Measurements from ENCODE around the gene PTGES2.

PTGES2 gene

DNA sequence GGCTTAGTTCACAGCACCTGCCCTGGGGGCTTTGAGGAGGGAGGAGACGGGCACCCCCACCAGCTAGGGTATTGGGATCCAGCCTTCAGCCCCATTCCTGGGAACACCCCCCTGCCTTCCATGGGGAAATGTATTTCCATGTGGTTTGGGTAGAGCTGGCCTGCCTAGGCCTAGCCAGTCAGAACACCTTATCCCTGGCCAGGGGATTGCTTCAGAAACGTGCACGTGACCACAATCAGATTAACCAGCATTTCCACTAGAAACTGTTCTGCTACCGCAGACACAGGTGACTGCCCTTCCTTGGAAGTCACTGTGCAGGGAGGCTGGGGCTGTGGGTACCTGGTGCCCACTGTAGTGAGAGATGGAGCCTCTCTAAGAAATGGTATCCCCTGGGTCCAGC lies 46.5 kb upstream of the PTGES2 start:
- no peak for DNase-seq
- Histone ChIP-seq H3F3A (ENCODE audit: insufficient read depth, low read length) (no peaks in the 10 kb centered on the region), H3K36me3 (replicated peaks; ENCODE audit: insufficient read depth, low read length) (no peaks in the 10 kb centered on the region), H3K9me3 (replicated peaks; ENCODE audit: insufficient read depth, low read length) (no peaks in the 10 kb centered on the region), H3K27me3 (replicated peaks; ENCODE audit: insufficient read depth, low read length) (no peaks in the 10 kb centered on the region), H3K27ac (ENCODE audit: low read length) (no peak overlapping the region), H3K4me2 (ENCODE audit: low read depth, low read length) (no peak overlapping the region), H3K79me2 (ENCODE audit: low read length) (no peaks in the 10 kb centered on the region), H3K9me2 (replicated peaks; ENCODE audit: insufficient read depth, low read length) (no peaks in the 10 kb centered on the region), H3K4me1 (ENCODE audit: low read length) (no peaks in the 10 kb centered on the region), H2AFZ (ENCODE audit: low read length) (no peak overlapping the region), H3K9ac (ENCODE audit: low read length) (no peak overlapping the region), H4K20me1 (ENCODE audit: insufficient read depth, low read length) (0 out of 2 replicates have a peak, but pooled peaks cover 3% of the 10 kb centered on the region), H3K4me3 (ENCODE audit: low read length) (no peak overlapping the region)
- TF ChIP-seq EZH2 (optimal IDR thresholded peaks at IDR 0.05; ENCODE audit: low read depth, low read length) (no peak), EZH2phosphoT487 (IDR thresholded peaks at IDR 0.05; ENCODE audit: low read length) (no peak)

DNA sequence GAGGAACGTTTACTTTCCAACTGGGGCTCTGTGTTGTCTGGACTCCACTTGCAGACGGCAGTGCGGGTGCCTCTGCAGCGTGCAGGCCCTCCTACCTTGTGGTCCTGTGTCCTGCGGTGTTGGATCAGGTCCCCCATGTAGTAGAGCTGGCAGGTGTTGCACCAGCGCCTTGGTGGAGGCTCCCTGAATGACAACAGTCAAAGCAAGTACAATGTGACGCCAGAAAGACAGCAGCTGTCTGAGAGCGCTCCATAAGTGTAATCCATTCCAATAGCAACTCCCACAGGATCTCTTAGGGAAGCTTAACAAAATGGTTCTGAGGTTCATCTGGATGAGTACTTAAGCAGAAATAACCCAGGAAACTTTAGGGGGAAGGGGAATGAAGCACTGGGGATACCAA lies 42.4 kb upstream of the PTGES2 start:
- no peaks in the 10 kb centered on the region for H3F3A ChIP-seq (ENCODE audit: insufficient read depth, low read length)
- TF ChIP-seq EZH2phosphoT487 (IDR thresholded peaks at IDR 0.05; ENCODE audit: low read length) (no peak), EZH2 (optimal IDR thresholded peaks at IDR 0.05; ENCODE audit: low read depth, low read length) (no peak)
- TF ChIP-seq, protein P1, sequence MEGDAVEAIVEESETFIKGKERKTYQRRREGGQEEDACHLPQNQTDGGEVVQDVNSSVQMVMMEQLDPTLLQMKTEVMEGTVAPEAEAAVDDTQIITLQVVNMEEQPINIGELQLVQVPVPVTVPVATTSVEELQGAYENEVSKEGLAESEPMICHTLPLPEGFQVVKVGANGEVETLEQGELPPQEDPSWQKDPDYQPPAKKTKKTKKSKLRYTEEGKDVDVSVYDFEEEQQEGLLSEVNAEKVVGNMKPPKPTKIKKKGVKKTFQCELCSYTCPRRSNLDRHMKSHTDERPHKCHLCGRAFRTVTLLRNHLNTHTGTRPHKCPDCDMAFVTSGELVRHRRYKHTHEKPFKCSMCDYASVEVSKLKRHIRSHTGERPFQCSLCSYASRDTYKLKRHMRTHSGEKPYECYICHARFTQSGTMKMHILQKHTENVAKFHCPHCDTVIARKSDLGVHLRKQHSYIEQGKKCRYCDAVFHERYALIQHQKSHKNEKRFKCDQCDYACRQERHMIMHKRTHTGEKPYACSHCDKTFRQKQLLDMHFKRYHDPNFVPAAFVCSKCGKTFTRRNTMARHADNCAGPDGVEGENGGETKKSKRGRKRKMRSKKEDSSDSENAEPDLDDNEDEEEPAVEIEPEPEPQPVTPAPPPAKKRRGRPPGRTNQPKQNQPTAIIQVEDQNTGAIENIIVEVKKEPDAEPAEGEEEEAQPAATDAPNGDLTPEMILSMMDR (IDR thresholded peaks at IDR 0.05; ENCODE audit: low read length): no peak
- no peaks in the 10 kb centered on the region for H3K27me3 ChIP-seq (replicated peaks; ENCODE audit: insufficient read depth, low read length)
- no peaks in the 10 kb centered on the region for H3K4me1 ChIP-seq (ENCODE audit: low read length)
- H3K27ac ChIP-seq (ENCODE audit: low read length): no peak overlapping the region
- no peaks in the 10 kb centered on the region for H3K79me2 ChIP-seq (ENCODE audit: low read length)
- H3K4me3 ChIP-seq (ENCODE audit: low read length): no peak overlapping the region
- H3K4me2 ChIP-seq (ENCODE audit: low read depth, low read length): no peak overlapping the region
- H3K9me3 ChIP-seq (replicated peaks; ENCODE audit: insufficient read depth, low read length): no peaks in the 10 kb centered on the region
- DNase-seq: no peak
- H3K36me3 ChIP-seq (replicated peaks; ENCODE audit: insufficient read depth, low read length): no peaks in the 10 kb centered on the region
- no peak overlapping the region for H2AFZ ChIP-seq (ENCODE audit: low read length)
- no peak overlapping the region for H3K9ac ChIP-seq (ENCODE audit: low read length)
- no peaks in the 10 kb centered on the region for H4K20me1 ChIP-seq (ENCODE audit: insufficient read depth, low read length)
- no peaks in the 10 kb centered on the region for H3K9me2 ChIP-seq (replicated peaks; ENCODE audit: insufficient read depth, low read length)

DNA sequence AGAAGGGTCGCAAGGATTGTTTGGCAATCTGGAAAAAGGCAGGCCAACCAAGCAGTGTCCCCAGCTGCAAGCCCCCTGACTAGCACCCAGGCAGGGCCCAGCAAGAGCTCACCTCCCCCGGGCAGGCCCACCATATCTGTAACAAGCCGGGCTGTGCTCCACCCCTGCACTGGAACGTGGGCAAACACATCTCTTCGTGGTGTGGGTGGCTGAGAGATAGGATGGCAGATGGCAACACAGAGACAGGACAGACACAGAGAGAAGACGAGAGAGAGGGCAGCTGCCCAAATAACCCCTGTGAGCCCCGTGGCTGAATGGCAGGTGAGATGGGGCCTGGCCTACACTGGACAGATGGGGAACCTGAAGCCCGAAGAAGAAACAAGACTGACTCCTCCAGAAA lies 42.0 kb upstream of the PTGES2 start:
- no peak overlapping the region for H3K4me2 ChIP-seq (ENCODE audit: low read depth, low read length)
- H3K4me3 ChIP-seq (ENCODE audit: low read length): no peak overlapping the region
- H3K9ac ChIP-seq (ENCODE audit: low read length): no peak overlapping the region
- H3F3A ChIP-seq (ENCODE audit: insufficient read depth, low read length): no peaks in the 10 kb centered on the region
- DNase-seq: no peak
- H2AFZ ChIP-seq (ENCODE audit: low read length): no peak overlapping the region
- H3K27ac ChIP-seq (ENCODE audit: low read length): no peak overlapping the region
- no peaks in the 10 kb centered on the region for H4K20me1 ChIP-seq (ENCODE audit: insufficient read depth, low read length)
- no peaks in the 10 kb centered on the region for H3K79me2 ChIP-seq (ENCODE audit: low read length)
- H3K9me3 ChIP-seq (replicated peaks; ENCODE audit: insufficient read depth, low read length): no peaks in the 10 kb centered on the region
- no peaks in the 10 kb centered on the region for H3K9me2 ChIP-seq (replicated peaks; ENCODE audit: insufficient read depth, low read length)
- no peaks in the 10 kb centered on the region for H3K4me1 ChIP-seq (ENCODE audit: low read length)
- no peaks in the 10 kb centered on the region for H3K36me3 ChIP-seq (replicated peaks; ENCODE audit: insufficient read depth, low read length)
- no peaks in the 10 kb centered on the region for H3K27me3 ChIP-seq (replicated peaks; ENCODE audit: insufficient read depth, low read length)
- TF ChIP-seq EZH2phosphoT487 (IDR thresholded peaks at IDR 0.05; ENCODE audit: low read length) (no peak), EZH2 (optimal IDR thresholded peaks at IDR 0.05; ENCODE audit: low read depth, low read length) (no peak)
- TF ChIP-seq, protein P1 (IDR thresholded peaks at IDR 0.05; ENCODE audit: low read length): no peak

DNA sequence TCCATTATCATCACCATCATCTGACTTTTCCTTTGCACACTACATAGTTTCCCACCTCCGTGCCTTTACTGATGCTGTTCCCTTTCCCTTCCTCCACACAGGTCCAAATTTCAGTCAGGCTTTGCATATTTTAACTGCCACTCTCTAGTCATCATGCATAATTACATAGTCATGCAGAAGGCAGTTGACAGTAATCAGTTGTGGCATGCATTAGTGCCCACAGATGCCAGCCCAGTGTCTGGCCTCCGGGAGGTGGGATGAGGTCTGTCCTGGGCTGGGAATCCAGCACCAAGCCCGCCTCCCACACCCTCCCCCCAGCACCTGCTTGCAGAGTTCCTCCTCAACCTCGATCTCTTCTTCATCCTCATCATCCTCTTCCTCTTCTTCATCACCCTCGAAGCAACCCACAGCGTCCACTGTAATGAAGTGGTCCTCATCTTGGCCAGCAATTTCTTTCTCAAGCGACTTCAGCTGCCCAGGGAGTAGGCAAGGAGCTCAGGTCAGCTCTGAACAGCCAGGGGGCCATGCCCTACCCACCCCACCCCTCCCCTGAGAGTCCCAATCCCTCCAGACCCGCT lies 41.3 kb upstream of the PTGES2 start:
- no peak overlapping the region for H3K4me2 ChIP-seq (ENCODE audit: low read depth, low read length)
- no peak overlapping the region for H2AFZ ChIP-seq (ENCODE audit: low read length)
- no peaks in the 10 kb centered on the region for H4K20me1 ChIP-seq (ENCODE audit: insufficient read depth, low read length)
- H3K9ac ChIP-seq (ENCODE audit: low read length): no peak overlapping the region
- no peak overlapping the region for H3K27ac ChIP-seq (ENCODE audit: low read length)
- H3K9me2 ChIP-seq (replicated peaks; ENCODE audit: insufficient read depth, low read length): no peaks in the 10 kb centered on the region
- H3K27me3 ChIP-seq (replicated peaks; ENCODE audit: insufficient read depth, low read length): no peaks in the 10 kb centered on the region
- H3K79me2 ChIP-seq (ENCODE audit: low read length): no peaks in the 10 kb centered on the region
- TF ChIP-seq EZH2phosphoT487 (IDR thresholded peaks at IDR 0.05; ENCODE audit: low read length): no peak
- TF ChIP-seq, protein P1 (IDR thresholded peaks at IDR 0.05; ENCODE audit: low read length): no peak
- H3F3A ChIP-seq (ENCODE audit: insufficient read depth, low read length): no peaks in the 10 kb centered on the region
- H3K36me3 ChIP-seq (replicated peaks; ENCODE audit: insufficient read depth, low read length): no peaks in the 10 kb centered on the region
- DNase-seq: no peak
- H3K4me1 ChIP-seq (ENCODE audit: low read length): no peaks in the 10 kb centered on the region
- no peak overlapping the region for H3K4me3 ChIP-seq (ENCODE audit: low read length)
- H3K9me3 ChIP-seq (replicated peaks; ENCODE audit: insufficient read depth, low read length): no peaks in the 10 kb centered on the region

Data from MM.1S (cell line).